GM21360 (cell line): ENCODE measurements around the gene CMTM6.
"Not testable (repeated sequence)": the region's sequence is repeated elsewhere in the genome, so short reads cannot be mapped to it uniquely, and the experiment has no call there.

Experiments
- ATAC-seq: cut with Tn5 transposase; IDR thresholded peaks from one replicate; pipeline ENCODE4 v1.9.1; 2021; ENCODE audit warnings: mild to moderate bottlenecking, moderate library complexity; ENCODE audit not compliant: unreplicated experiment

The CMTM6 gene

GRCh38 chr3:32467333-32468070 lies 35.1 kb downstream of the CMTM6 start:
- peak; percentile 57 for ATAC-seq

- not testable (repeated sequence) for ATAC-seq
These were observed 35.8 kb downstream of the CMTM6 start for GRCh38 chr3:32466808-32467207.

GRCh38 chr3:32464726-32465125 lies 37.9 kb downstream of the CMTM6 start:
- ATAC-seq, result not testable (repeated sequence)

- not testable (repeated sequence) for ATAC-seq
These were observed 39.2 kb downstream of the CMTM6 start for GRCh38 chr3:32463415-32463814.

- not testable (repeated sequence) for ATAC-seq
These were observed 40.3 kb downstream of the CMTM6 start for GRCh38 chr3:32462191-32462986.

- not testable (repeated sequence) for ATAC-seq
These were observed 41.7 kb downstream of the CMTM6 start for GRCh38 chr3:32460817-32461496.

GRCh38 chr3:32460031-32460749 lies 42.5 kb downstream of the CMTM6 start:
- ATAC-seq, result peak; percentile 82

GRCh38 chr3:32459450-32459849 lies 43.2 kb downstream of the CMTM6 start:
- ATAC-seq, result no peak

- no peak for ATAC-seq
These were observed 44.6 kb downstream of the CMTM6 start for GRCh38 chr3:32457971-32458471.

- ATAC-seq, result no peak
These were observed 46.1 kb downstream of the CMTM6 start for GRCh38 chr3:32456429-32457130.

- no peak for ATAC-seq
These were observed 46.8 kb downstream of the CMTM6 start for GRCh38 chr3:32455609-32456428.

- no peak for ATAC-seq
These were observed 47.7 kb downstream of the CMTM6 start for GRCh38 chr3:32454731-32455608.

GRCh38 chr3:32454111-32454510 lies 48.5 kb downstream of the CMTM6 start:
- ATAC-seq, result no peak

GRCh38 chr3:32453346-32453745 lies 49.3 kb downstream of the CMTM6 start:
- ATAC-seq, result no peak

- no peak for ATAC-seq
These were observed 50.6 kb downstream of the CMTM6 start for GRCh38 chr3:32452009-32452408.

GRCh38 chr3:32450992-32451659 lies 51.5 kb downstream of the CMTM6 start:
- ATAC-seq, result no peak

GRCh38 chr3:32450426-32450825 lies 52.2 kb downstream of the CMTM6 start:
- ATAC-seq, result no peak

- no peak for ATAC-seq
These were observed 53.0 kb downstream of the CMTM6 start for GRCh38 chr3:32449691-32450090.
